Stimulated activated CD8-positive, alpha-beta memory T cell treated with anti-CD3 and anti-CD28 coated beads, Interleukin-4, amount 100 ng/mL, for 1 hour (primary cell): Measurements from ENCODE around the gene TM2D1.

Source experiments
- DNase-seq, 2 donors: peaks; one replicate each; pipeline ENCODE4 v3.0.0-alpha.2; 2020; ENCODE audit warnings: low read depth in 2 of 2, low spot score in 1 of 2

The TM2D1 gene

GRCh38 chr1:61645476-61645875, 79.5 kb downstream of the TM2D1 start:
- no peak for DNase-seq

DNA sequence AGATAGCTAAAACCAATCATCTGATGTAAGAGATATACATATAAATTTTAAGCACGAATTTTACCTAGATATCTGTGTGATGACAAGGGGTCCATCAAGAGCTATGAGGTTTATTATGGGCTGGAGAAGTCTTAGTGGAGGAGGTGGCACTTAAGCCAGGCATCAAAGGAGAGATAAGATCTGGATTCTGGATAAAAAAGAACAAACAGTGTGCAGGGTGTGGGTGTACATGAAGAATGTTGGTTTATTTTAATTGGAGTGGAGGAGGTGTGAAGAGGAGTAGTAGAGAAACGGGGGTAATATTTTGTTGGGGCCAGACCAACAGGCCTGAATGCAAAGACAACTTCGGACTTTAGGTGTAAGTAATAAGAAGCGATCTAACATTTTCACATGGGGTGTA, 80.6 kb downstream of the TM2D1 start:
- DNase-seq: no peak

GRCh38 chr1:61642475-61643232, 82.3 kb downstream of the TM2D1 start:
- no peak for DNase-seq

- peak; percentile 6 to 28 for DNase-seq
Observed at GRCh38 chr1:61641578-61642336, 83.2 kb downstream of the TM2D1 start.

DNA sequence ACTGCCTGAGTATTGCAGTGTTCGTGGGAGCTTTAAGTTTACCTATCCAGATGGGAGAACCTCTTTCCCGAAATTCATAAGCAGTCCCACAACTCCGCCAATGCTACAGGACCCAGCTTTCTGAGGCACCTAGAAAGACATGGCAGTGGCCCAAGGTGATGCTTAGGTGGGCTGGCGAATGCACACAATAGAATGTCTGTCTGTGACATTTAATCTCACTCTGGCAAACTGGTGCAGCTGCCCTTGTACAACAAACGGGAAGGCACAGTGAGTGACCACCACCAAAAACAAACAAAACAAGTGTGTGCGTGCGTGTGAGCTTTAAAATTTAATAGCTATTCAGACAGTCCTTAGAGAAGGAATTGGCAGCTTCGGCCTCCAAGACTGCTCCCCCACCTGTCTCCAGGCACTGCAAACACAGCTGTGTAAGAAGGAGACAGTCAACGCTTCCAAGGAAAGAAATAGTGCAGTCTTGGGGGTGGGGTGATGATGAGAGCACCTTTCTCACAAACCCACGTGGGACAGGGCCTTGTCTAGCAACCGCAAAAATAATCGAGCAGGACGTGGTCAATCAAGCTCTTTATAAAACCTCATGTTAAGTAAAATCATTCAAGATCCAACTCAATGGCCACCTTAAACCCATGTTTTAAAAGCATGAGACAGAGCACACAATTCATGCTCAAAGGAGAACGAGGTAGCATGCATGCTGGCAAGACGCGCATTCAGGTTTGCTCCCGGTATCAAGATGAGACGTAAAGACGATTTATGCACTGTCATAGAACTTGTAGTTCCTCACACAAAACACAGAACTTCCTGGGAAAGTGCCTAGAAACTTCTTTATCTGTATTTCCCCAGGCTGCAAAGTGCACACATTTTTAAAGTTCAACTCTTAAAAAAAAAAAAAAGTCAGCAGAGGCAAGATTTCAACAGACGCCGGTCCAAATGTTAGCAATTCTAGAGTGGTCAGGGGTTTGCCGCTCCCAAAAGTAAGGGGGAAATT, 84.1 kb downstream of the TM2D1 start:
- DNase-seq: no peak

DNA sequence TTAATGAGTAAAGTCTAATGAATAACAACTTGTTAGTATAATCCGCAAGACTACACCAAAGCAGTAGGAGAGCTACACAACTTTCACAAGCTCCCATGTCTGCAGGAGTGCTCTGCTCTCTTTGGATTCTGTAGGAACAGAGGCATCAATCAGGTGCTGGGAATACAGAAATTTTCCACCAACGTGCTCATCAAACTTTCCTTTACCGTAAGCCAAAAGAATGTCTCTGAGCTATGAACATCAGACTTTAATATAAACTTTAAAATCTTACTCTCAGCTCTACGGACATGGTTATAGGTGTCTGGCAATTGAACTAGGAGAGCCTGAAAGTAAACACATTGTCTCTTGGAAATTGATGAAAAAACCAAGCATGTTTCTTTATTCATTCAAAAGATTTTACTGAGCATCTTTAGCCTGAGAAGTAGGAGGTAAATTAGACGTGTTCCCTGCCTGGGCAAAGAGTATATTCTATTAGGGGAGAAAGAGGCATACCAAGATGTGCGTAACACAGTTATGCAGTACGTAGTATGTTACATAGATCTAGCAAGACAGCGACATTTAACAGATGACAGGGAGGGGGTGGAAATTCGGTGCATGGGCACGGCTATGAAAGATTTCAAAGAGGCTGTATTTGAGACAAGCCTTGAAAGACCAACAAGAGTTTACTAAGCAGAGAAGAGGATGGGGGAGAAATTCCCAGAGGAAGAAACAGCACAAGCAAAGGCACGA, 85.2 kb downstream of the TM2D1 start:
- DNase-seq: no peak

DNA sequence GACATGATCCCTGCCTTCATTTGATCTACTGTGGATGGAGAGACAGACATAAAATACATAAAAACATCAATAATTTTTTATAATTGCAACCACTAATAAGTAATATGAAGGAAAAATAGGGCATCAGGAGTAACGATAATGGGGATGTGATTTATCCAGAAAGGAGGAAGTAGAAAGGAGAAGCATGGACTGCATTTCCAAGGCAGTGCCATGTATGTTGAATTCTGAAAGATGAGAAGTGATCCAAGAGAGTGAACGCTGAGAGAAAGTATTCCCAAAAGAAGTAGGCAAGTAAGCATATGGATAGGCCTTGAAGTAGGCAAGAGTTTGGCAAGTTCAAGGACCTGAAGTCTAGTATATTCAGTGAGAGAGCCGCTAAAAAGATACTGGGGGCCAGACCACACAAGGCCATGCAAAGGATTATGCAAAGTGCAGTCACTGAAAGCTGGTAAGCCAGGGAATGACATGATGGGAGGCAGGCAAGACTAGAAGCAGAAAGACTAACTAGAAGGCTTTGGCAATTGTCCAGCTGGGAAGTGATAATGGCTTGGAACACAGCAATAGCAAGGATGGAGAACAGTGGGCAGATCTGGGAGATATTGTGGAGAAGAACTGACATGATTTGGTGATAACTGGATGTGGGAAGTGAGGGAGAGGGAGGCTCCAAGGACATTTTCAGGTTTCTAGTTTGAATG, 85.9 kb downstream of the TM2D1 start:
- no peak for DNase-seq

DNA sequence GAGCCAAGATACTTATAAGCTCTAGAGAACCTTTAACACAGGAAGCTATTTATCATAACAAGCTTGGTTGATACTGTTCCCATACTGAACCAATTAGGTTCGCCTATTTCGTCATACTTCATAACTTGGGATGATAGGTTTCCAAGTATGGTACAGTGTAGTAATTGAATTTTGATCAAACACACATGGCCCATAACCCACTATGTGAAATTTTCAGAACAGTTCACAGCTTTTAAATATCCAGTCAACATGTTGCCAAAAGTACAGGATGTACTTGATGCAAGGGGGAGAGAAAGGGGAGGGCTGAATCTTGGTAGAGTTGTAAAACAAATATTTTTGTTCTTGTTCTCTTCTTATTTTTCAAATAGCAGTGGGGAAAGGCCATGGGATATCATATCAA, 86.6 kb downstream of the TM2D1 start:
- no peak for DNase-seq

DNA sequence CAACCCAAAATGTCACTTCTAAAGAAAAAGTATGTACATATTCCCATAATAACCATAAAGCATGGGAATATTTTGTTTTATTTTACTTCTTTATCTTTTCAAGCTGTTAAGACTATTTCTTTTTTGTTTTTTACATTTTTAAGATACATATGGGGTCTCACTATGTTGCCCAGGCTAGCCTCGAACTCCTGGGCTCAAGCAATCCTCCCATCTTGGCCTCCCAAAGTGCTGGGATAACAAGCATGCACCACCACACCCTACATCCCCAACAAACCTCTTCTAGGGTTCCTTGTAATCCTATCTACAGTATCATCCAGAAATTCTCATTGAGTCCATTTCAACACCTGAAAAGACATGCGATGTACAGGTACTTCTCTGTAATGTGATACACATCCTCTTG, 87.5 kb downstream of the TM2D1 start:
- no peak for DNase-seq

DNA sequence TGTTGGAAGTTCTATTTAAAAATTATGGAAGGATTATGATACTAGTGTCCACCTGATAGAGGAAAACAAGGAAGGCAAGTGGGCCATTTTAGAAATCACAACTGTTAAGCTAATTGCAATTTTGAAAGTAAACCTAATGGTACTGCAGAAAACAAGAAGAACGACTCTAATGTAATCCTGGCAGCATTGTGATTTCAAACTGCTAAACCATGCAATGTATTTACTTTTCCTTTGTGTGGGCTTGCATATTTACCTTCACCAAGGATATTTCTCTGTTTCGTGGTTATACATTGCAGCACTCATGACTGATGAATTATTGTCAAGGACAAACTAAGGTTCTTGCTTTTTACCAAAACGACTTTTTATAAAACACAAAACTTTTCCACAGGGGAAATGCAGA, 88.1 kb downstream of the TM2D1 start:
- DNase-seq: no peak

- DNase-seq: no peak
Observed at GRCh38 chr1:61636376-61636775, 88.6 kb downstream of the TM2D1 start.

GRCh38 chr1:61635557-61635956, 89.4 kb downstream of the TM2D1 start:
- DNase-seq: no peak

DNA sequence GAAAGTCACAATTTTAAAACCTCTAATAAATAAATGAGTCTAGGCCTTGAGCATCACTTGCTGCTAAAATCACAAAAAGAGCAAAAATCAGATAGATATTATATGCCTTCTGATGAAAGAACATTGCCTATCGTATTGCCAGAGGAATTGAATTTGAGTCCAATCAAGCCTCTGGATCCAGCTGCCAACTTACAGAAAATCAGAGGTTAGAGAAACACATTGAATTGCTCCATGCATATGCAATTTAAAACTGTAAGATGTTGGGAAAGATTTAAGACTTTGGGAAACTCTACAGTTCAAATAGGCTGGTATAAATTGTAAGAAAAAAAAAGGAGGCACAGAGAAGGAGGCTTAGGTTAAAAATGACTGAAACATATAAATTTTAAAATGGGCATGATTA, 93.5 kb downstream of the TM2D1 start:
- DNase-seq: no peak
